ENCODE results near the gene PLEKHM3. TPM values are rescaled to one million over a fixed set of nuclear protein-coding genes. Genes with fewer than 3 reads are reported as not detected.

The PLEKHM3 gene, protein sequence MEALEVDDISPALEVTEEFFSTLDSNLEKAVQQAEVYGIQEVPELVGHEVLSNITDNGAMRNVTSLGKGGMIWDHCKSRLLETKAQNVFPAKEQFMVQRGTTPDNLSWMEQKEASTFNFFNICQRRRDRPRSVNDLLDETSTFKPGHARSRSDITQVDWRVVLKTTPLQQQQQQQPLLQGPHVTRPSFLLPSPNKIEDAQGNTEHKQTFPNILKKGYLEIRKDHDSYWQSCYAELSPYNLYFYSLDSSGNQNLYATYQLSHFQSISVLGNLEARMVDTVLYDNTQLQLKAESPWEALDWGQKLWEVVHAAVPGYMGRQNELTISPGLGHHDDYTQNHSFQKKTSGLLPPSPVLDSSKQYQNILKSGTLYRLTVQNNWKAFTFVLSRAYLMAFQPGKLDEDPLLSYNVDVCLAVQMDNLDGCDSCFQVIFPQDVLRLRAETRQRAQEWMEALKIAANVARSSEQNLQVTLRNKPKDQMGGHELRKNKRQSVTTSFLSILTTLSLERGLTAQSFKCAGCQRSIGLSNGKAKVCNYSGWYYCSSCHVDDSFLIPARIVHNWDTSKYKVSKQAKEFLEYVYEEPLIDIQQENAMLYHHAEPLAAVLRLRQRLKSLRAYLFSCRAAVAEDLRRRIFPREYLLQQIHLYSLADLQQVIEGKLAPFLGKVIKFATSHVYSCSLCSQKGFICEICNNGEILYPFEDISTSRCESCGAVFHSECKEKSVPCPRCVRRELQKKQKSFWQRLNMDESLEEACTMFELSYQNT
- total RNA-seq = 10 to 100 TPM; 20.5 to 21.8 TPM

DNA sequence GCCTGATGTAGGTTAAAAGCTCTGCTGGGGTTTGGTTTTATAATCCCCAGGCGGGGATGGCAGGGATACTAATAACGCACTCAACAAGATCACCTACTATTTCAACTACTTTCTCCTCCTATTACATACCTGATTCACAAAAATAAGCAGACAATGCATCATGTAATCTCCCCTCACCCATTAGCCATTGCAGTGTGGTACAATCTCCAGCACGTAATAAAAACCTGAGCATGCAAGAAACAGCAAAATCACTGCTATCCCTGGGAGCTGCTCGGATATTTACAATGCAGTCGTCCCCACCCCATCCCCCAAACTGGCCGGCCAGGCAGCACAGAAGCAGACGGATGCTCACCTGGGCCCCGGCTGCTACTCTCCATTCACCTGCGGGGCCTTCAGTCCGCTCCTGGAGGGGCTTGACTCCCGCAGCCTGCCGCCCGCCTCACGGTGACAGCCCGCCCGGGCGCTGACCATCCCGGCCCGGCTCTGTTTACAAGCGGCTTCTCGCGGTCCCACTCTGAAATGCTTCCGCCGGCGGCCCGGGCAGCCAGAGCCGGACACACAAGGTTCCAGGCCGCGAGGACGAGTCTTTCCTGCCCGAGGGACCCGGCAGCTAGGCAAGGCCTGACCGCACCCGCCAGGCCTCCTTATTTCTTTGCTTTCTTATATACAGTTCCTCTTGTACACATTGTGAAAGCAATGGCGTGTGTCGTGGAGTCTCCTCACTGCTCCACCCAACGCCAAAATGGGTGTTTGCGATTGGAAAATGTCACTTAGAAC lies at the start of gene PLEKHM3:
Gene PLEKHM3, minus strand, starts transcription at position 491 of the 777 bp plus-strand sequence. CDS start 23,888 bp downstream, outside the sequence.
- peak within 1 kb of the TSS; percentile 56 to 68 for H3K27ac ChIP-seq
- peaks cover 7 to 10% of the 10 kb centered on the region in 2 donors for H3K4me1 ChIP-seq (ENCODE audit: control insufficient read depth in 1 of 2, low read depth in 2 of 2)
- TF ChIP-seq, protein P1, sequence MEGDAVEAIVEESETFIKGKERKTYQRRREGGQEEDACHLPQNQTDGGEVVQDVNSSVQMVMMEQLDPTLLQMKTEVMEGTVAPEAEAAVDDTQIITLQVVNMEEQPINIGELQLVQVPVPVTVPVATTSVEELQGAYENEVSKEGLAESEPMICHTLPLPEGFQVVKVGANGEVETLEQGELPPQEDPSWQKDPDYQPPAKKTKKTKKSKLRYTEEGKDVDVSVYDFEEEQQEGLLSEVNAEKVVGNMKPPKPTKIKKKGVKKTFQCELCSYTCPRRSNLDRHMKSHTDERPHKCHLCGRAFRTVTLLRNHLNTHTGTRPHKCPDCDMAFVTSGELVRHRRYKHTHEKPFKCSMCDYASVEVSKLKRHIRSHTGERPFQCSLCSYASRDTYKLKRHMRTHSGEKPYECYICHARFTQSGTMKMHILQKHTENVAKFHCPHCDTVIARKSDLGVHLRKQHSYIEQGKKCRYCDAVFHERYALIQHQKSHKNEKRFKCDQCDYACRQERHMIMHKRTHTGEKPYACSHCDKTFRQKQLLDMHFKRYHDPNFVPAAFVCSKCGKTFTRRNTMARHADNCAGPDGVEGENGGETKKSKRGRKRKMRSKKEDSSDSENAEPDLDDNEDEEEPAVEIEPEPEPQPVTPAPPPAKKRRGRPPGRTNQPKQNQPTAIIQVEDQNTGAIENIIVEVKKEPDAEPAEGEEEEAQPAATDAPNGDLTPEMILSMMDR (IDR thresholded peaks at IDR 0.05) = no peak
- H3K27me3 ChIP-seq (replicated peaks; ENCODE audit: insufficient read depth) = no peaks in the 10 kb centered on the region
- H3K9me3 ChIP-seq = no peaks in the 10 kb centered on the region
- no peaks in the 10 kb centered on the region for H3K36me3 ChIP-seq
- peak; percentile 45 for DNase-seq (ENCODE audit: low spot score)
- H3K4me3 ChIP-seq = peak within 1 kb of the TSS; percentile 92
- peak; percentile 53 for ATAC-seq (ENCODE audit: insufficient number of reproducible peaks, low FRiP score, low read depth)

DNA sequence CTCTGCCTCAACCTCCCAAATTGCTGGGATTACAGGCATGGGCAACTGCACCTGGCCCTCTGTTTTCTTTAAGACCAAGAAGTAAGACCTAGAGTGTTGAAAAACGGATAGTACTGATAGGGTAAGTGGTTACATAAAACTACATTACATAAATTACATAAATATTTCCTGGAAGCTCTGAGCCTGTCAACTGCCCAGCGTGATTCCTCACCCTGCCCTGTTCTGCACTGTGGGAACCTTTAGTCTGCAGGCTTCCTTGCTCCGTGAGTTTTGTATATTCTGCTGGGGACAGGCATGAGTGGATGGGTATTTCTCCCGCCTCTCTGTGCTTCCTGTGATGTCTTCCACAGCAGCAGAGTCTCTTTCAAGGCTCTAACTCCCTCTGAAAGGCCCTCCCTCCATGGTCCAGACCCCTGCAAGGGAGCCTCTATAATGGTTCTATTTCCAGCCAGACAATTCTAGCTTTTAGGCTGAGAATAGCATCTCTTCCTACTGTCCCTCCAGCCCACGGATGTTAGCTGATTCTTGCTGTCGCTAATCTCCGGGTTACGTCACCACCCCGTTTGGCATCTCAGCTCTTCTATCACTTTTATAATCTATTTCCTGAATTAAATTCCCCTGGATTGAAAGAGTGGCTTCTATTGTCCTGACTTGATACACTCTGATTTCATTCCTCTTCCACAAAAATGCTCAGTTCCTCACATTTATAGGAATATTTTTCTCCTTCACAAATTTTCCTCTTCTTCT lies 49.5 kb upstream of the PLEKHM3 start:
- DNase-seq (ENCODE audit: low spot score) = no peak
- Histone ChIP-seq H3K4me1 (ENCODE audit: control insufficient read depth in 1 of 2, low read depth in 2 of 2) (no peaks in the 10 kb centered on the region), H3K27ac (no peak overlapping the region), H3K36me3 (no peaks in the 10 kb centered on the region), H3K9me3 (no peaks in the 10 kb centered on the region), H3K27me3 (replicated peaks; ENCODE audit: insufficient read depth) (no peaks in the 10 kb centered on the region), H3K4me3 (no peak overlapping the region)
- TF ChIP-seq, protein P1 (IDR thresholded peaks at IDR 0.05) = no peak
- ATAC-seq (ENCODE audit: insufficient number of reproducible peaks, low FRiP score, low read depth) = no peak

DNA sequence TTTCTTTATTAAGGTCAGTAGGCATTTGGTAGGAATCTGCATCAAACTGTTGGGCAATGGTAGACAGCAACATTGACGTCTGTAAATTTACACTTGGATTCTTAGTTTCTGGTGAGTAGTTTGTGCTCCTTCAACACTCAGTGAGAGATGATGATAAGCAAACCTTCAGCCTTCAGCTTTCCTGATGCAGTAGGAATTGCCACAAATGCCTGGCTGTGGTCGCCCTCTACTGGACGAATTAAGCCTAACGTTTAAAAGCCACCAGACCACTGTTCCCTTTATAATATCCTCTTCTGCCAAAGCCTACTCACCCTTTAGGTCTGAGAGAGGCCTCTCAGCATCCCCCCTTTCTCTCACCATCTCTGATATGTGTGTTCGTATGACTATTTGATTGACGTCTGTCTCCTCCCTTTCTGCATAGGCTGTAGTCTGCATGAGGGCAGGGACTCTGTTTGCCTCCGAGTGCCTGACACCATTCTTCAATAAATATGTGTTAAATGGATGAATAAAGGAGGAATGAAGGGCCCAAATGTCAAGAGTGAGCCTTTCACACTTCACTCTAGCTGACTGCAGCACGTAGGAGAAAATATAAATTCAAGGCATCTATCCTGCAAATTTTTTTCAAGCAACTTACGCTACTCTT lies 47.0 kb upstream of the PLEKHM3 start:
- Histone ChIP-seq H3K36me3 (no peaks in the 10 kb centered on the region), H3K27me3 (replicated peaks; ENCODE audit: insufficient read depth) (no peaks in the 10 kb centered on the region), H3K27ac (no peak overlapping the region), H3K9me3 (no peaks in the 10 kb centered on the region), H3K4me1 (ENCODE audit: control insufficient read depth in 1 of 2, low read depth in 2 of 2) (no peaks in the 10 kb centered on the region), H3K4me3 (no peak overlapping the region)
- DNase-seq (ENCODE audit: low spot score) (peak; percentile 6), ATAC-seq (ENCODE audit: insufficient number of reproducible peaks, low FRiP score, low read depth) (peak; percentile 52)
- TF ChIP-seq, protein P1 (IDR thresholded peaks at IDR 0.05) = peak; percentile 65

DNA sequence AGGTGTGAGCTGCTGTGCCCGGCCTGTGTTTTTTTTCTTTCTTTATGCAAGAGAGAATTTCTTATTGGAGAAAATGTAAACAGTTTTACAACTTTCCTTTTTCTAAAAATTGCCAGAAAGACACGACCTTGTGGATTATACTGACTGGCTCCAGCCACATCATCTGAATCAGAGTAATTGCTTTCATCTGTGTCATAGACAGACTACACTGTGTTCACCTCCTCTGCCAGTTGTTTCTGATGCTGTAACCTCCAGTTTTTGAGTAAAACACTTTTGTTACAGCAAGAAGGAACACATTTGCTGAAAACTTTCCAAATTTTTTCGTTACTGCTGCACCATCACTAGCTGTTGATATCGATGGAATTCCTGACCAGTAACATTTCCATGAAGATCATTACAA lies 43.9 kb upstream of the PLEKHM3 start:
- no peaks in the 10 kb centered on the region for H3K27me3 ChIP-seq (replicated peaks; ENCODE audit: insufficient read depth)
- H3K9me3 ChIP-seq = no peaks in the 10 kb centered on the region
- ATAC-seq (ENCODE audit: insufficient number of reproducible peaks, low FRiP score, low read depth) (no peak), DNase-seq (ENCODE audit: low spot score) (no peak)
- H3K4me3 ChIP-seq = no peak overlapping the region
- no peaks in the 10 kb centered on the region for H3K36me3 ChIP-seq
- TF ChIP-seq, protein P1 (IDR thresholded peaks at IDR 0.05) = no peak
- H3K27ac ChIP-seq = no peak overlapping the region
- H3K4me1 ChIP-seq (ENCODE audit: control insufficient read depth in 1 of 2, low read depth in 2 of 2) = no peaks in the 10 kb centered on the region
